H1 (cell line): ENCODE measurements around the gene PPP2R2C. TPM values are rescaled to one million over a fixed set of nuclear protein-coding genes. Genes with fewer than 3 reads are reported as not detected.

Experiments used
- BRCA1 ChIP-seq: IDR thresholded peaks from 2 replicates; pipeline ENCODE4 v1.6.1; 2012; ENCODE audit warnings: low read depth, low read length, improper control_type of control experiment
- JUN ChIP-seq: IDR thresholded peaks from 2 replicates; pipeline ENCODE4 v1.6.1; 2011; ENCODE audit warnings: low read depth, mild to moderate bottlenecking, improper control_type of control experiment, low read length
- KDM1A ChIP-seq: fragments of 200-600, 300-600 bp; sonication (generic); IDR thresholded peaks from 2 replicates; pipeline ENCODE4 v1.7.1; 2016; ENCODE audit warnings: mild to moderate bottlenecking, low read length, borderline replicate concordance
- NRF1 ChIP-seq: IDR thresholded peaks from 2 replicates; pipeline ENCODE4 v1.6.1; 2011; ENCODE audit warnings: mild to moderate bottlenecking, low read depth, low read length, improper control_type of control experiment
- PHF8 ChIP-seq: fragments of 200-600 bp; sonication (generic); conservative IDR thresholded peaks from 2 replicates; pipeline ENCODE4 v1.7.1; 2012; ENCODE audit warnings: low read depth, mild to moderate bottlenecking, inconsistent platforms, low read length, moderate library complexity
- RNF2 ChIP-seq: fragments of 200-900, 300-1000 bp; sonication (generic); IDR thresholded peaks from 2 replicates; pipeline ENCODE4 v1.7.1; 2016; ENCODE audit warnings: borderline replicate concordance, low read depth, mild to moderate bottlenecking, antibody characterized with exemption, low read length; ENCODE audit not compliant: poor library complexity, severe bottlenecking; ENCODE audit errors: missing control alignments
- SP4 ChIP-seq: IDR thresholded peaks from 2 replicates; pipeline ENCODE4 v1.6.1; 2012; ENCODE audit warnings: low read length, inconsistent platforms
- TEAD4 ChIP-seq: IDR thresholded peaks from 2 replicates; pipeline ENCODE4 v1.6.1; 2012; ENCODE audit warnings: low read depth, low read length, inconsistent platforms, mixed read lengths
- polyA plus RNA-seq, 7 experiments: library from polyadenylated mRNA; depleted of rRNA in 3 of 7; stranded (reverse) in 5 of 7; unstranded in 2 of 7; fragments of >200 nt in 5 of 7; fragments of 200-250 nt in 2 of 7; gene quantifications; 1 replicate in 5 of 7; 2 replicates in 1 of 7; 4 replicates in 1 of 7; pipeline versions ENCODE4 v1.2.1 to v1.2.3, GENCODE V29; 2011 to 2013; ENCODE audit warnings: missing spikeins in 2 of 7, mixed read lengths in 2 of 7
- total RNA-seq: library from RNA; stranded (reverse); fragmentation: NEBNext Ultra II Directional; extraction: Animal tissue kit (Norgen Biotek cat#: 25700); gene quantifications from 2 replicates; pipeline ENCODE4 v1.2.1, GENCODE V29; 2021
- TF ChIP-seq, protein P1 (sequence below), 3 experiments: IDR thresholded peaks; 1 replicate in 2 of 3; 2 replicates in 1 of 3; pipeline versions ENCODE4 v1.5.1 to v1.6.1; 2011; ENCODE audit warnings: low read length in 3 of 3, mild to moderate bottlenecking in 3 of 3, inconsistent platforms in 2 of 3, low read depth in 1 of 3, moderate library complexity in 1 of 3; ENCODE audit not compliant: insufficient read depth in 1 of 3; ENCODE audit errors: control extremely low read depth in 1 of 3

Gene PPP2R2C
- total and polyA plus RNA-seq, 2 of the 8 experiments (the other 6 are each of a cell fraction or from before 2014, with no cell fraction given) = 6.4 TPM

DNA sequence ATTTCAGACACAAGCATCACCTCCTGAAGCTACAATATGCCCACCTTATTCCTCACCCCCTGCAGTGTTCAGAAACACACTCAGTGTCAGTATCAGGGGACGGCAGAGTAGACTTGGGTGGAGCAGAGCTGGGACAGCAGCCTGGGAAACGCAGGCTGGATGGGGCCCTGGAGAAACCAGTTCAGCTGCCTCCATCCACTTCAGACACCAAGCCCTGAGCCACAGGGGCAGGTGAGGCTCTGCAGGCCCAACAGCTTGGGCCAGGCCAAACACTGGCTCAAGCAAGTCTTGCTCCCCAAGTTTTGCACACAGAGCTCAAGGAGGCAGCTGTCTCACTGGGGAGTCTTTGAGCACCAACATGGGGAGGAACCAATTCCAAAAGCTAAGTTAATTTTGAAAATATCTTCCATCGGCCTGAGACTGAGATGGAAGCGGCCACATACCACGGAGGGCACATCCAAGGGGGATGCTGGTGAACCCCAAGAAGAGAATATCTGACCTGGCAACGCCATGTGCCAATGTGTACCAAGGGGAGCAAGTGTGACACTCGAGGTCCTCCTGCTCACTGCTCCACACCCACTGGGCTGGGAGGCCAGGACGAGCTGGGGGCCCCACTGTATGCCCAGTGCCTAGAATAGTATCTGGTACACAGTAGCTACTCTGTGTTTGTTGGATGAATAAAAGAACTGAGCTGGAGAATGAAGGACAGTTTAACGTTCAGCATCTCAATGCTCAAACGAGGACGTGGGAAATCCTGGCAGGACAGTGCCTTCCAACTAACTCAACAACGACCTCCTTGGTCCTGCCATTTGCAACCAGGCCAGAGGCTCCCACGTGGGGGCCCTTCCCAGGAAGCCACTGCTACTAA lies 45.6 kb downstream of the PPP2R2C start (continued):
- TF ChIP-seq RNF2 (no peak), JUN (no peak), NRF1 (no peak), PHF8 (no peak), SP4 (no peak), BRCA1 (no peak), KDM1A (no peak), TEAD4 (no peak)
- TF ChIP-seq, protein P1, sequence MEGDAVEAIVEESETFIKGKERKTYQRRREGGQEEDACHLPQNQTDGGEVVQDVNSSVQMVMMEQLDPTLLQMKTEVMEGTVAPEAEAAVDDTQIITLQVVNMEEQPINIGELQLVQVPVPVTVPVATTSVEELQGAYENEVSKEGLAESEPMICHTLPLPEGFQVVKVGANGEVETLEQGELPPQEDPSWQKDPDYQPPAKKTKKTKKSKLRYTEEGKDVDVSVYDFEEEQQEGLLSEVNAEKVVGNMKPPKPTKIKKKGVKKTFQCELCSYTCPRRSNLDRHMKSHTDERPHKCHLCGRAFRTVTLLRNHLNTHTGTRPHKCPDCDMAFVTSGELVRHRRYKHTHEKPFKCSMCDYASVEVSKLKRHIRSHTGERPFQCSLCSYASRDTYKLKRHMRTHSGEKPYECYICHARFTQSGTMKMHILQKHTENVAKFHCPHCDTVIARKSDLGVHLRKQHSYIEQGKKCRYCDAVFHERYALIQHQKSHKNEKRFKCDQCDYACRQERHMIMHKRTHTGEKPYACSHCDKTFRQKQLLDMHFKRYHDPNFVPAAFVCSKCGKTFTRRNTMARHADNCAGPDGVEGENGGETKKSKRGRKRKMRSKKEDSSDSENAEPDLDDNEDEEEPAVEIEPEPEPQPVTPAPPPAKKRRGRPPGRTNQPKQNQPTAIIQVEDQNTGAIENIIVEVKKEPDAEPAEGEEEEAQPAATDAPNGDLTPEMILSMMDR (IDR thresholded peaks at IDR 0.05; ENCODE audit: control extremely low read depth in 1 of 3, insufficient read depth in 1 of 3, low read depth in 1 of 3, low read length in 3 of 3) = no peak
